ENCODE results near the gene KRT17. TPM values are rescaled to one million over a fixed set of nuclear protein-coding genes. Genes with fewer than 3 reads are reported as not detected.

Gene KRT17
- total RNA-seq, 1 experiment from 2014 or later = 1.5 TPM

DNA sequence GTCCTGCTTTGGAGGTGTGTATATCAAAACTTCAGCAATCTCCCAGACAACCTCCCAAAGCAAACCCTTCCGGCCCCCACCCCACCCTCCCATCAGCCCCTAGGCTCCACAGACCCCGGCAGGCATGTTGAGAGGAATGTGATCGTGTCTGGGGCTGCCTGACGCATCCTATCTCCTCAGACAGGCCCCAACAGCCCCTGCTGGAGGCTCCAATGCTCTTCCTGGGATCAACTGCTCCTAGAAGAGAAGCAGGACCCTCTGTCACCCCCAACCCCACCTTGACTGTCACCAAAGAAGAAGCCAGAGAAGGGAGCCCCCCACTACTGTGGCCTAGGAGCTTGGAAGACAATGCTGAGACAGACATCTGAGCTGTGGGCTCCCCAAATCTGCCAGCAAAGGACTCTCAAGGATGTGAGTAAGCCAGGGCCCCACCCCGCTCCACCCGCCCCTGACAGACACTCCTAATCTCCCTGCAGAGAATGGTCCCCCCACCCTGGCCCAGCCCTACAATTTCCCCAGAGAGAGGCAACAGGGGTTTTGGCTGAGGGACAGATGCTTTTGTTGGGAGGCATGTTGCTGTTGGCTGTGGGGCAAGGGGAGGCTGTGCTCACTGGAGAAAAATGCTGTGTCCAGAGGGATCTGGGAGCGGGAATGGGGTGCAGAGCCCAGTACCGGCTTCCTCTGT is 36.1 kb downstream of the KRT17 start:
- Histone ChIP-seq H2BK12ac (ENCODE audit: insufficient read length, low read depth, low read length) (no peak overlapping the region), H3K4me2 (ENCODE audit: insufficient read depth, insufficient read length, low read length) (no peak overlapping the region), H4K5ac (ENCODE audit: insufficient read length, low read depth, low read length) (no peak overlapping the region), H4K8ac (replicated peaks; ENCODE audit: insufficient read length, low read depth, low read length) (no peak overlapping the region), H4K91ac (ENCODE audit: insufficient read length, low read depth, low read length) (no peak overlapping the region), H3K23ac (ENCODE audit: insufficient read length, low read depth, low read length) (no peak overlapping the region), H4K20me1 (ENCODE audit: control insufficient read depth, insufficient read depth, insufficient read length) (no peaks in the 10 kb centered on the region), H2BK20ac (ENCODE audit: low read depth, low read length, poor library complexity, severe bottlenecking) (no peak overlapping the region), H3K14ac (ENCODE audit: insufficient read depth, low read length) (no peak overlapping the region), H2BK5ac (ENCODE audit: insufficient read length, low read length) (no peak overlapping the region), H2AFZ (ENCODE audit: low read length) (no peak overlapping the region), H3K9me3 (ENCODE audit: control insufficient read depth, low read depth, low read length) (no peaks in the 10 kb centered on the region), H3K79me1 (ENCODE audit: insufficient read depth, low read depth, low read length, poor library complexity, severe bottlenecking) (no peaks in the 10 kb centered on the region), H2AK5ac (ENCODE audit: insufficient read length, low read length) (no peak overlapping the region), H3K18ac (ENCODE audit: insufficient read length, low read depth, low read length) (no peak overlapping the region), H3T11ph (ENCODE audit: low read length) (no peak overlapping the region), H2BK120ac (ENCODE audit: low read depth, low read length, poor library complexity, severe bottlenecking) (no peak overlapping the region), H3K4me1 (ENCODE audit: insufficient read depth, low read length) (no peaks in the 10 kb centered on the region), H3K27me3 (ENCODE audit: insufficient read depth, low read length) (no peaks in the 10 kb centered on the region), H3K23me2 (ENCODE audit: insufficient read length, low read depth, low read length, poor library complexity, severe bottlenecking) (no peaks in the 10 kb centered on the region), H3K56ac (ENCODE audit: insufficient read length, low read depth, low read length) (no peak overlapping the region), H3K4ac (ENCODE audit: low read depth, low read length) (no peak overlapping the region), H3K9ac (ENCODE audit: extremely low read depth, insufficient read length, low read length) (no peak overlapping the region), H2BK15ac (ENCODE audit: low read depth, low read length) (no peak overlapping the region), H3K79me2 (ENCODE audit: insufficient read depth, low read length) (no peaks in the 10 kb centered on the region; the same call in 1 of the 2 replicates), H3K27ac (ENCODE audit: insufficient read length, low read depth, low read length) (no peak overlapping the region)
- H3K4me3 Mint-ChIP-seq = no peak overlapping the region
- WGBS (ENCODE audit: extremely low coverage, insufficient read length, low lambda C conversion rate) = no CpG with 5 or more reads among the region's 8 CpGs
- no peak for TF ChIP-seq CTCF (conservative IDR thresholded peaks at IDR 0.05)
- H3K27ac Mint-ChIP-seq = no peak overlapping the region
- DNase-seq = no peak
- H3K9me3 Mint-ChIP-seq = no peaks in the 10 kb centered on the region
- no peaks in the 10 kb centered on the region for H3K36me3 Mint-ChIP-seq (ENCODE audit: insufficient read depth in 1 of 3, low read depth in 3 of 3)
- peaks cover 6% of the 10 kb centered on the region for H3K27me3 Mint-ChIP-seq (ENCODE audit: low read depth)
- peaks cover 12 to 21% of the 10 kb centered on the region in 2 experiments for H3K4me1 Mint-ChIP-seq
